Osteocyte (in vitro differentiated cells): Measurements from ENCODE around the gene FCGBP. TPM values are rescaled to one million over a fixed set of nuclear protein-coding genes. Genes with fewer than 3 reads are reported as not detected.
A peak's percentile ranks its signal among the peaks of the same experiment; 100 is the strongest.
"Not testable (repeated sequence)": the region's sequence is repeated elsewhere in the genome, so short reads cannot be mapped to it uniquely, and the experiment has no call there.

ENCODE experiments used
- DNase-seq: peaks from one replicate; pipeline ENCODE4 v3.0.0; 2021; ENCODE audit warnings: mixed read lengths; ENCODE audit not compliant: unreplicated experiment; ENCODE audit errors: extremely low spot score
- H3K27ac Mint-ChIP-seq: one replicate; pipeline ENCODE4 v1.8.0; 2021; ENCODE audit warnings: mild to moderate bottlenecking, mixed read lengths; ENCODE audit not compliant: unreplicated experiment
- H3K27me3 Mint-ChIP-seq: one replicate; pipeline ENCODE4 v1.8.0; 2021; ENCODE audit warnings: mixed read lengths; ENCODE audit not compliant: unreplicated experiment
- H3K36me3 Mint-ChIP-seq: one replicate; pipeline ENCODE4 v1.8.0; 2021; ENCODE audit warnings: mixed read lengths; ENCODE audit not compliant: unreplicated experiment
- H3K4me1 Mint-ChIP-seq: one replicate; pipeline ENCODE4 v1.8.0; 2021; ENCODE audit warnings: mixed read lengths; ENCODE audit not compliant: unreplicated experiment
- H3K4me3 Mint-ChIP-seq: one replicate; pipeline ENCODE4 v1.8.0; 2021; ENCODE audit warnings: mild to moderate bottlenecking, moderate library complexity, mixed read lengths; ENCODE audit not compliant: unreplicated experiment
- H3K9me3 Mint-ChIP-seq: one replicate; pipeline ENCODE4 v1.8.0; 2021; ENCODE audit warnings: mixed read lengths; ENCODE audit not compliant: unreplicated experiment
- CTCF ChIP-seq: fragments of 200-600 bp; sonication (generic); IDR thresholded peaks from 2 replicates; pipeline ENCODE4 v1.5.0; 2021; ENCODE audit warnings: antibody characterized with exemption, mild to moderate bottlenecking, moderate library complexity
- total RNA-seq: library from RNA; stranded (reverse); gene quantifications from 2 replicates; pipeline ENCODE4 v1.2.1, GENCODE V29; 2021

FCGBP gene
- total RNA-seq, 1 donor from 2014 or later, result 0.38 TPM

DNA sequence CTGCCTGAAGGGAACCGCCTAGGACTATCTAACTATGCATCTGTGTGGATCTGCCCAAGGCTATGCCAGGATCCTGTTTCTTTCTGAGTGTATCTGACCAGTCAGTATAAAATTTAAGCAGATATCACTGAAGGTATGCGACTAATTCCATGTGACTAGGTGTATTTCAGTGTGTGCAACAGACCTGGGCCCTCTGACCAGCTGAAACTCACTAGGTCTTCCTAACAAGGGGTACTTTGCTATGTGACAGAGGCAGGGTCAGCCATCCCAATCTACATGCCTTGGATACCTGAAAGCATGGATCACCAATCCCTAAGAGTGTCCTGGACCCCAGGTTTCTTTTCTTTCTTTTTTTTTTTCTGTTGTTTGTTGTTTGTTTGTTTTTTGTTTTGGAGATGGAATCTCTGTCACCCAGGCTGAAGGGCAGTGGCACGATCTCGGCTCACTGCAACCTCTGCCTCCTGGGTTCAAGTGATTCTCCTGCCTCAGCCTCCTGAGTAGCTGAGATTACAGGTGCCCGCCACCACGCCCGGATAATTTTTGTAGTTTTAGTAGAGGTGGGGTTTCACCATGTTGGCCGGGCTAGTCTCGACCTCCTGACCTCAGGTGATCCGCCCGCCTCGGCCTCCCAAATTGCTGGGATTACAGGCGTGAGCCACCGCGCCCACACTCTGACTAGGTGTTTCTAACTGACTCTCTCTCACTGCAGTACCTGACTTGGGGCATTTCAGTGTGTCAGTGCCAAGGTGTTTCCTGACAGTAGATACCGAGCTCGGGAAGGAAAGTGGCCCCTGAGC lies 43.5 kb downstream of the FCGBP start:
- Mint-ChIP-seq H3K27ac (no peak overlapping the region), H3K36me3 (no peaks in the 10 kb centered on the region), H3K4me1 (no peaks in the 10 kb centered on the region), H3K27me3 (no peaks in the 10 kb centered on the region), H3K4me3 (no peak overlapping the region), H3K9me3 (no peaks in the 10 kb centered on the region)
- TF ChIP-seq CTCF, result no peak
- no peak for DNase-seq

- peak; percentile 82 for DNase-seq
- H3K36me3 Mint-ChIP-seq, H3K4me3 Mint-ChIP-seq, H3K4me1 Mint-ChIP-seq, H3K27me3 Mint-ChIP-seq, H3K9me3 Mint-ChIP-seq, H3K27ac Mint-ChIP-seq: not testable (repeated sequence)
Measured at GRCh38 chr19:39889872-39890754, 44.3 kb downstream of the FCGBP start.

GRCh38 chr19:39887456-39887951 lies 46.9 kb downstream of the FCGBP start:
- not testable (repeated sequence) for H3K36me3 Mint-ChIP-seq, H3K27ac Mint-ChIP-seq, H3K4me3 Mint-ChIP-seq, H3K4me1 Mint-ChIP-seq, H3K9me3 Mint-ChIP-seq, H3K27me3 Mint-ChIP-seq, DNase-seq

- not testable (repeated sequence) for H3K4me1 Mint-ChIP-seq, DNase-seq, H3K27ac Mint-ChIP-seq, H3K4me3 Mint-ChIP-seq, H3K27me3 Mint-ChIP-seq, H3K9me3 Mint-ChIP-seq, H3K36me3 Mint-ChIP-seq
Measured at GRCh38 chr19:39885821-39886554, 48.4 kb downstream of the FCGBP start.

DNA sequence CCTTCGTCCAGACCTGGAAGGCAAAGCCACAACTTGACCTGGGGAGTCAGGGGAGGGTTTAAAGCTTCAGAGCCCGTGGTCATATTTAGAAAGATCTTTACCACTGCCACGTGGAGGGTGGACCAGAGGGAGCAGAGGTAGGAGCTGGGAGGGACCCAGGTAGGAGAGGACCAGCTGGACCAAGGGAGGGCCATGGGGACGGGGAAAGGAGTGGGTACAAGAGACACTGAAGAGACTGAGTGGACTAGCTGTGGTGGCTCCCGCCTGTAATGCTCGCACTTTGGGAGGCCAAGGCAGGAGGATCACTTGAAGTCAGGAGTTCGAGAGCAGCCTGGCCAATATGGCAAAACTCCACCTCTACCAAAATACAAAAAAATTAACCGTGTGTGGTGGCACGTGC lies 49.7 kb downstream of the FCGBP start:
- not testable (repeated sequence) for DNase-seq, H3K9me3 Mint-ChIP-seq, H3K36me3 Mint-ChIP-seq, H3K4me1 Mint-ChIP-seq, H3K4me3 Mint-ChIP-seq, H3K27ac Mint-ChIP-seq, H3K27me3 Mint-ChIP-seq

Other genes with a start within 250 kb of the FCGBP start
- not detected in 2 replicates for gene LGALS14, start 230.2 kb downstream of the FCGBP start, total RNA-seq
- gene CLC, start 196.6 kb downstream of the FCGBP start, total RNA-seq, result not detected in 2 replicates
- not detected in 2 replicates for gene LEUTX, start 155.8 kb downstream of the FCGBP start, total RNA-seq
- gene DYRK1B, start 100.5 kb downstream of the FCGBP start, total RNA-seq, result 31.7 and 34.0 TPM in 2 replicates
- gene FBL, start 88.3 kb downstream of the FCGBP start, total RNA-seq, result 161 and 172 TPM in 2 replicates
- gene PSMC4, start 36.5 kb upstream of the FCGBP start, total RNA-seq, result 85.6 and 88.2 TPM in 2 replicates
- 5.6 and 7.3 TPM in 2 replicates for gene ZNF546, start 62.4 kb upstream of the FCGBP start, total RNA-seq
- gene ZNF780B, start 121.6 kb upstream of the FCGBP start, total RNA-seq, result 18.5 and 20.0 TPM in 2 replicates
- 13.0 and 14.4 TPM in 2 replicates for gene ZNF780A, start 156.3 kb upstream of the FCGBP start, total RNA-seq